DND-41 (cell line): ENCODE measurements around the gene HEATR5B.

Experiments used
- ATAC-seq: fragments of 200-7000 bp; cut with Tn5 transposase; 3 replicates; pipeline ENCODE4 v1.9.1; 2021; ENCODE audit warnings: low read depth; ENCODE audit not compliant: insufficient read depth
- DNase-seq: peaks from one replicate; pipeline ENCODE4 v3.0.0-alpha.2; 2020
- H2AFZ ChIP-seq: 2 replicates; pipeline ENCODE4 v1.6.0; 2012; ENCODE audit warnings: low read depth, low read length
- H3K27ac ChIP-seq: 2 replicates; pipeline ENCODE4 v1.5.1; 2012; ENCODE audit warnings: low read length, inconsistent platforms
- H3K27me3 ChIP-seq: fragments of 200-600 bp; sonication (generic); 2 replicates; pipeline ENCODE4 v1.6.0; 2012; ENCODE audit warnings: low read length, mild to moderate bottlenecking, inconsistent platforms; ENCODE audit not compliant: insufficient read depth, poor library complexity
- H3K36me3 ChIP-seq: 2 replicates; pipeline ENCODE4 v1.5.1; 2012; ENCODE audit warnings: low read length, inconsistent platforms; ENCODE audit not compliant: insufficient read depth
- H3K4me1 ChIP-seq: 2 replicates; pipeline ENCODE4 v1.5.1; 2012; ENCODE audit warnings: mild to moderate bottlenecking, low read length; ENCODE audit not compliant: insufficient read depth
- H3K4me2 ChIP-seq: 2 replicates; pipeline ENCODE4 v1.6.0; 2012; ENCODE audit warnings: mild to moderate bottlenecking, moderate library complexity, low read length, inconsistent platforms; ENCODE audit not compliant: insufficient read depth
- H3K4me3 ChIP-seq, 2 experiments: fragments of 200-600 bp in 1 of 2; shearing (Covaris generic) in 1 of 2; 2 replicates each; pipeline ENCODE4 v1.5.1; 2012 to 2016; ENCODE audit warnings: inconsistent platforms in 2 of 2, low read length in 2 of 2, mild to moderate bottlenecking in 2 of 2, low read depth in 1 of 2, moderate library complexity in 1 of 2
- H3K79me2 ChIP-seq: 2 replicates; pipeline ENCODE4 v1.6.0; 2012; ENCODE audit warnings: low read length, inconsistent platforms; ENCODE audit not compliant: insufficient read depth
- H3K9ac ChIP-seq: 2 replicates; pipeline ENCODE4 v1.6.0; 2012; ENCODE audit warnings: low read depth, mild to moderate bottlenecking, inconsistent platforms, low read length, moderate library complexity
- H3K9me3 ChIP-seq: 2 replicates; pipeline ENCODE4 v1.5.1; 2012; ENCODE audit warnings: low read length, moderate library complexity, mild to moderate bottlenecking, inconsistent platforms; ENCODE audit not compliant: insufficient read depth, severe bottlenecking
- H4K20me1 ChIP-seq: 2 replicates; pipeline ENCODE4 v1.6.0; 2012; ENCODE audit warnings: low read length; ENCODE audit not compliant: insufficient read depth
- CTCF ChIP-seq: IDR thresholded peaks from 2 replicates; pipeline ENCODE4 v1.5.1; 2012; ENCODE audit warnings: borderline replicate concordance, low read length, moderate library complexity, mild to moderate bottlenecking; ENCODE audit not compliant: poor library complexity, severe bottlenecking; ENCODE audit errors: extremely low read depth
- EZH2 ChIP-seq: IDR thresholded peaks from 3 replicates; pipeline ENCODE4 v1.6.1; 2012; ENCODE audit warnings: borderline replicate concordance, low read depth, mild to moderate bottlenecking, moderate library complexity, low read length, inconsistent platforms; ENCODE audit not compliant: severe bottlenecking

The HEATR5B gene

DNA sequence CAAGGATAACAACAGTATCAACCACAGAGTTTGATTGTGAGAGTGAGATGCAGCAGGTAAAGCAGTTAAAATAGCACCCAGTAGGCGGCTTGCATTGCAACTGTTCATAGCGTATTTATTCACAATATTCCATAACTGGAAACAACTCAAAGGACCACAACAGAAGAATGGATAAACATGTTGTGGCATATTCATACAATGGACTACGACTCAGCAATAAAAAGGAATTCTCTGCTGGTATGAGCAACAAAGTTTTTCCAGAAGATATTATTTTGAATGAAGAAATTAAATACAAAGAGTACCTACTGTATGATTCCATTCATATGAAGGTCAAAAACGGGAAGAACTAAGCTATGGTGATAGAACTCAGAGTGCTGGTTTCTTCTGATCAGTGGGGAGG, 25.4 kb upstream of the HEATR5B start:
- H3K4me1 ChIP-seq, result no peaks in the 10 kb centered on the region
- no peaks in the 10 kb centered on the region for H4K20me1 ChIP-seq
- H3K36me3 ChIP-seq, result peaks cover 86% of the 10 kb centered on the region
- H3K27me3 ChIP-seq, result no peaks in the 10 kb centered on the region
- H3K27ac ChIP-seq, result no peak overlapping the region
- no peak for TF ChIP-seq CTCF
- no peak for TF ChIP-seq EZH2
- ATAC-seq (no peak), DNase-seq (no peak)
- H3K9me3 ChIP-seq, result no peaks in the 10 kb centered on the region
- no peak overlapping the region for H2AFZ ChIP-seq
- H3K4me3 ChIP-seq, result no peak overlapping the region
- H3K4me2 ChIP-seq, result no peak overlapping the region
- H3K9ac ChIP-seq, result no peak overlapping the region
- no peaks in the 10 kb centered on the region for H3K79me2 ChIP-seq

DNA sequence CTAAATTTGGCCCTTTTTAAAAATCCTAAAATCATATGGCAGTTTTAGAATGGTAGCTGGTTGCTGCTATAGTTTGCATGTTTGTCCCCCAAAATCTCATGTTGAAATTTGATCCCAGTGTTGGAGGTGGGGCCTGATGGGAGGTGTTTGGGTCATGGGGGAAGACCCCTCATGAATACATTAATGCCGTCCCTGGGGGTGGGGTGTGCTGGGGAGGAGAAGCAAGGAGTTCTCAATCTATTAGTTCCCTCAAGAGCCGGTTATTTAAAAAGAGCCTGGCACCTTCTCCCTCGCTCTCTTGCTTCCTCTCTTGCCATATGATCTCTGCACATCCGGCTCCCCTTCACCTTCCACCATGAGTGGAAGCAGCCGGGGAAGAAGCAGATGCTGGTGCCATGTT, 21.0 kb upstream of the HEATR5B start:
- Histone ChIP-seq H3K27ac (no peak overlapping the region), H3K4me3 (no peak overlapping the region), H2AFZ (no peak overlapping the region), H3K9ac (no peak overlapping the region), H3K27me3 (no peaks in the 10 kb centered on the region), H3K79me2 (no peaks in the 10 kb centered on the region), H3K4me1 (no peaks in the 10 kb centered on the region), H3K36me3 (peaks cover 88% of the 10 kb centered on the region), H3K9me3 (no peaks in the 10 kb centered on the region), H3K4me2 (no peak overlapping the region), H4K20me1 (no peaks in the 10 kb centered on the region)
- ATAC-seq (no peak), DNase-seq (no peak)
- TF ChIP-seq EZH2 (no peak), CTCF (no peak)

- Histone ChIP-seq H3K4me1 (no peaks in the 10 kb centered on the region), H3K27me3 (no peaks in the 10 kb centered on the region), H3K4me2 (no peak overlapping the region), H3K4me3 (no peak overlapping the region), H3K27ac (no peak overlapping the region), H2AFZ (no peak overlapping the region), H3K36me3 (peaks cover 88% of the 10 kb centered on the region), H4K20me1 (no peaks in the 10 kb centered on the region), H3K9ac (no peak overlapping the region), H3K79me2 (no peaks in the 10 kb centered on the region), H3K9me3 (no peaks in the 10 kb centered on the region)
- no peak for ATAC-seq
- TF ChIP-seq EZH2 (no peak), CTCF (no peak)
- no peak for DNase-seq
Observed at GRCh38 chr2:37104178-37104577, 20.0 kb upstream of the HEATR5B start.

GRCh38 chr2:37102588-37102987, 18.4 kb upstream of the HEATR5B start:
- peaks cover 81% of the 10 kb centered on the region for H3K36me3 ChIP-seq
- no peak overlapping the region for H3K27ac ChIP-seq
- no peaks in the 10 kb centered on the region for H3K9me3 ChIP-seq
- no peaks in the 10 kb centered on the region for H4K20me1 ChIP-seq
- H3K4me1 ChIP-seq, result no peaks in the 10 kb centered on the region
- H3K4me3 ChIP-seq, result no peak overlapping the region
- TF ChIP-seq EZH2 (no peak), CTCF (no peak)
- H3K27me3 ChIP-seq, result no peaks in the 10 kb centered on the region
- no peaks in the 10 kb centered on the region for H3K79me2 ChIP-seq
- no peak overlapping the region for H2AFZ ChIP-seq
- DNase-seq, result no peak
- H3K9ac ChIP-seq, result no peak overlapping the region
- H3K4me2 ChIP-seq, result no peak overlapping the region
- ATAC-seq, result no peak
